GM12865 (cell line): ENCODE results near the gene POLD4.
"Not testable (repeated sequence)": the region's sequence is repeated elsewhere in the genome, so short reads cannot be mapped to it uniquely, and the experiment has no call there.

Experiments
- DNase-seq: peaks from one replicate; pipeline ENCODE4 v3.0.0; 2010; ENCODE audit warnings: low read depth
- H3K4me3 ChIP-seq: 2 replicates; pipeline ENCODE4 v1.5.1; 2011; ENCODE audit warnings: mild to moderate bottlenecking, low read depth, low read length, control low read depth
- TF ChIP-seq, protein P1 (sequence below): IDR thresholded peaks from 2 replicates; pipeline ENCODE4 v1.5.1; 2011; ENCODE audit warnings: low read length, control low read depth, low read depth, inconsistent platforms; ENCODE audit not compliant: insufficient read depth; ENCODE audit errors: missing control alignments

Gene POLD4

DNA sequence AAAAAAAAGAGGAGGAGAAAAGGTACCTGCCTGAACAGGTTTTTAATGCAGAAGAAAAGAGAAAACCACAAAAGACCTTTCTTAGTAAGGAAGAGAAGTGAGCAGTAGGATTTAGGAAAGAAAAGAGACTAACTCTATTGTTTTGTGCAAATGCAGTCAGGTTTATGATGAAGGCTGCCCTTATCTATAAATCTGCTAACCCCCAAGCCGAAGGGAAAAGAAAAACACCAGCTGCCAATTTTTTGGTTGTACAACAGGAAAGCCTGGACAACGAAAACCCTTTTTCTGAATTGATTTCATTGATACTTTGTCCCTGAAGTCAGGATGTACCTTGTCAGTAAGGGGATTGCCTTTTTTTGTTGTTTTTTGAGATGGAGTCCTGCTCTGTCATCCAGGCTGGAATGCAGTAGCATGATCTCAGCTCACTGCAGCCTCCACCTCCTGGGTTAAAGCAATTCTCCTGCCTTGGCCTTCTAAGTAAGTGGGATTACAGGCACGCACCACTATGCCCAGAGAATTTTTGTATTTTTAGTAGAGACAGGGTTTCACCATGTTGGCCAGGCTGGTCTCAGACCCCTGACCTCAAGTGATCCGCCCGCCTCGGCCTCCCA is 21.2 kb downstream of the POLD4 start:
- TF ChIP-seq, protein P1, sequence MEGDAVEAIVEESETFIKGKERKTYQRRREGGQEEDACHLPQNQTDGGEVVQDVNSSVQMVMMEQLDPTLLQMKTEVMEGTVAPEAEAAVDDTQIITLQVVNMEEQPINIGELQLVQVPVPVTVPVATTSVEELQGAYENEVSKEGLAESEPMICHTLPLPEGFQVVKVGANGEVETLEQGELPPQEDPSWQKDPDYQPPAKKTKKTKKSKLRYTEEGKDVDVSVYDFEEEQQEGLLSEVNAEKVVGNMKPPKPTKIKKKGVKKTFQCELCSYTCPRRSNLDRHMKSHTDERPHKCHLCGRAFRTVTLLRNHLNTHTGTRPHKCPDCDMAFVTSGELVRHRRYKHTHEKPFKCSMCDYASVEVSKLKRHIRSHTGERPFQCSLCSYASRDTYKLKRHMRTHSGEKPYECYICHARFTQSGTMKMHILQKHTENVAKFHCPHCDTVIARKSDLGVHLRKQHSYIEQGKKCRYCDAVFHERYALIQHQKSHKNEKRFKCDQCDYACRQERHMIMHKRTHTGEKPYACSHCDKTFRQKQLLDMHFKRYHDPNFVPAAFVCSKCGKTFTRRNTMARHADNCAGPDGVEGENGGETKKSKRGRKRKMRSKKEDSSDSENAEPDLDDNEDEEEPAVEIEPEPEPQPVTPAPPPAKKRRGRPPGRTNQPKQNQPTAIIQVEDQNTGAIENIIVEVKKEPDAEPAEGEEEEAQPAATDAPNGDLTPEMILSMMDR: no peak
- H3K4me3 ChIP-seq: no peak overlapping the region
- no peak for DNase-seq

DNA sequence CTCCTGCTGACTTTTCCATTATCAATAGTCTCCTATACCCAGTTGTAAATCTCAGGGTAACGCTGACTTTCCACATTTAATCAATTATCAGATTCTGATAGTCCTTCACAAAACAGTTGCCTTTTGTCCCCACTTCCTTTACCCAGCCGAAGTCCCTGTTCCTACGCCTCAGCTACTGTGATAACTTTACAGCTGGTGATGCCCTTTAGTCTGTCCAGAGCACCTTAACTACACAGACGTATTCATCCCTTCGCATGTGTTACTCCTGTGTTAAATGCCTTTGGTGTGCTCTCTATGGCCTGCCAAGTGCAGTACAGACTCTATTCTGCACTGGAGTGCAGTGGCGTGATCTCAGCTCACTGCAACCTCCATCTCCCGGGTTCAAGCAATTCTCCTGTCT is 29.8 kb downstream of the POLD4 start:
- H3K4me3 ChIP-seq: no peak overlapping the region
- DNase-seq: no peak
- TF ChIP-seq, protein P1: no peak

DNA sequence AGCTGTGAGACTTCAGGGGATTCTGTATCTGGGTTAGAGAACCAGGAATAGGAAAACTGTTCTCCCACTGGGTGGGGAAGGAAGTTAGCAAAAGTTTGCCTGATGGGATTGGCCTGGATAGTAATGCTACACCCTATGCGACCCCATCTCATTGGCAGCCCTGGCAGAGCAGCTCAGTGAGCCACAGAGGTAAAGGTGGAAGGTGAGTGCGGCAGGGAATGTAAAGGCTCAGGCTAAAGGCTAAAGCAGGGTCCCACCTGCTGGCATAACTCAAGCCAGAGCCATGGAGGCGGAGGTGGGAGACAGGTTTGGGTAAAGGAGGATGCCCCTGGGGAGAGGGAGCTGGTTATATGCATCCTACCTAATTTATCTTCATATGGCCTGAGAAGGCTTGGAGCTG is 31.3 kb downstream of the POLD4 start:
- no peak for DNase-seq
- no peak overlapping the region for H3K4me3 ChIP-seq
- TF ChIP-seq, protein P1: no peak

DNA sequence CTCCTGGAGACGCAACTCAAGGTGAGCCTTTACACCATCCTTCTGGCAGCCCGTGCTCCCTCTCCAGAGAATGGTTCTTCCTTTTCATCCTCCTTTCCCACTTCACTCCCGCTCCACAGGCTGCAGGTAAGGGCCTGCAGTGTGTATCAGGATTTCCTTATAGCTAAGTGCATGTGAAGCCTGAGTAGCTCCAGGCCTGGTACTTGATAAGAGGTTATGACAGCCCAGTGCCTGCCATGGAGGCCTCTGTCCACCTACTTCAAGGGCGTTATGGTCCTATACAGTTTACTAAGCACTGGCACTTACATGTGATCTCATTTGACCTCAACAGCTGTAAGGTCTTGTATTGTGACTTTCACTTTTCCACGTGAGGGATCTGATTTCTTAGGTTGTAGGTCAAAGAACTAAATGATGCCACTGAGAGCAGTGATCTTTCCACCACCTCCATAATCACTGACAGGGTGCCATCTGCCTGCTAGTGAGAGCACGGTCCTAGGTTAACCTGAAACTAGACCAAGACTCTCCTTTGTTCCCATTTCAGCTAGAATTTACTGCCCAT is 32.0 kb downstream of the POLD4 start:
- TF ChIP-seq, protein P1: no peak
- DNase-seq: no peak
- no peak overlapping the region for H3K4me3 ChIP-seq

DNA sequence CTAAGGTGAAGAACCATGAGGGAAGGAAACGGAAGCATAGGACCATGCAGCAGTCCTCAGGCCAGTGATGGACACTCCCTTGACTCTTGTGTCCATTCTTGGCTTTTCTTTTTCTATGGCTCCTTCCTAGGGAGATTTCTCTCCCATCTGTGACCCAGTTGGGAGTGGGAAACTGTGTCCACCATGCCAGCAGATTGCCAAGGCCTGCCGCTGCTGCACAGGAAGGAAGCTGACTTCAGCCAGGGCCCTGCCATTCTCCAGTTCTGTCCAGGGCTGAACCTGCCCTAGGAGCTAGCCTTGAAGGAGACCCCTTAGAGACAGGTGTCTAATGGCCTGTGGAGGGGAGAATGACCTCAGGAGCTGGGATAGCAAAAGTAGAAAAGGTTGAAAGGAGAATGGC is 32.7 kb downstream of the POLD4 start:
- no peak overlapping the region for H3K4me3 ChIP-seq
- TF ChIP-seq, protein P1: no peak
- DNase-seq: no peak

DNA sequence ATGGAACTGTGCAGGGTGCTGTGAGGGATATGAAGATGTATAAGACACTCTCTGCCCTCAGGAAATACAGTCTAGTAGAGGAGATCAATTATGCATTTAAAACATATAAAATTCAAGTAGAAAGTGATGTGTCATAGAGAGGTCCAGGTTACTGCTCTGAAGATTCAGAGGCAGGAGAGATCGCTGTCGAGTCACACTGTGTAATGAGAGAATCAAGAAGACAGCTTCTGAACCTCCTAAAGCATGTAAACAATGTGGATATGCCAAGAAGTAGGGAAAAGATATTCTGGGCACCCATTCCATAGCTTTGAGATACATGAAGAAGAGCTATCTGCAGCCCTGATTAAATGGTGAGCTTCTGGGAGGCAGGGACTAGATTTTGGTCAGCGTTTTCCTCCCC is 33.3 kb downstream of the POLD4 start:
- TF ChIP-seq, protein P1: no peak
- DNase-seq: no peak
- no peak overlapping the region for H3K4me3 ChIP-seq

DNA sequence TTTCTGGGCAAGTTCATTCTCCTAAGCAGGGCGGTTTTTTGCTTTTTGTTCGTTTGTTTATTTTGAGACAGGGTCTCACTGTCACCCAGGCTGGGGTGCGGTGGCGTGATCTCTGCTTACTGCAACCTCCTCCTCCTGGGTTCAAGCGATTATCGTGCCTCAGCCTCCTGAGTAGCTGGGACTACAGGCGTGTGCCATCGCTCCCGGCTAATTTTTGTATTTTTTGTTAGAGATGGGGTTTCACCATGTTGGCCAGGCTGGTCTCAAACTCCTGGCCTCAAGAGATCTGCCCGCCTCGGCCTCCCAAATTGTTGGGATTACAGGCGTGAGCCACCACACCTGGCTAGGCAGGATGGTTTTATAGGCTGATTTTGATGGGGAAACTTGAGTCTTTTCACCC is 34.5 kb downstream of the POLD4 start:
- H3K4me3 ChIP-seq: not testable (repeated sequence)

More for the DNA sequence above, 34.5 kb downstream of the POLD4 start:
- not testable (repeated sequence) for DNase-seq
